Stimulated activated CD8-positive, alpha-beta memory T cell treated with anti-CD3 and anti-CD28 coated beads, Interleukin-15, amount 100 ng/mL, for 4 hours (primary cell): ENCODE data around the gene LRRC8E.

Source experiments
- DNase-seq, 2 donors: peaks; one replicate each; pipeline ENCODE4 v3.0.0-alpha.2; 2020; ENCODE audit warnings: low read depth in 2 of 2

LRRC8E gene

GRCh38 chr19:7868326-7868670 lies 20.0 kb upstream of the LRRC8E start:
- DNase-seq, result no peak

- DNase-seq, result peak; percentile 58 to 69
Measured at GRCh38 chr19:7868671-7869452, 19.4 kb upstream of the LRRC8E start.

- peak; percentile 61 to 66 for DNase-seq
Measured at GRCh38 chr19:7869453-7869909, 18.8 kb upstream of the LRRC8E start.

GRCh38 chr19:7869910-7870511 lies 18.3 kb upstream of the LRRC8E start:
- no peak for DNase-seq

- no peak for DNase-seq
Measured at GRCh38 chr19:7870571-7871436, 17.5 kb upstream of the LRRC8E start.

- DNase-seq, result peak; percentile 40 to 61
Measured at GRCh38 chr19:7871437-7872305, 16.6 kb upstream of the LRRC8E start.

- DNase-seq, result no peak
Measured at GRCh38 chr19:7872306-7873204, 15.8 kb upstream of the LRRC8E start.

GRCh38 chr19:7873304-7874075 lies 14.8 kb upstream of the LRRC8E start:
- DNase-seq, result no peak

- DNase-seq, result no peak
Measured at GRCh38 chr19:7874076-7874896, 14.0 kb upstream of the LRRC8E start, which contains the start of gene PRR36. PRR36 (minus strand) TSS chr19:7874390; CDS start chr19:7873689, 701 bp downstream.

GRCh38 chr19:7874897-7875273 lies 13.4 kb upstream of the LRRC8E start:
- no peak for DNase-seq

- no peak for DNase-seq
Measured at GRCh38 chr19:7877249-7877836, 11.0 kb upstream of the LRRC8E start.

GRCh38 chr19:7879111-7879807 lies 9.1 kb upstream of the LRRC8E start:
- no peak for DNase-seq

GRCh38 chr19:7879836-7880235 lies 8.5 kb upstream of the LRRC8E start:
- no peak for DNase-seq

GRCh38 chr19:7881910-7882309 lies 6.4 kb upstream of the LRRC8E start:
- DNase-seq, result no peak

- DNase-seq, result no peak
Measured at GRCh38 chr19:7883105-7883504, 5.2 kb upstream of the LRRC8E start.

GRCh38 chr19:7883796-7884570 lies 4.3 kb upstream of the LRRC8E start:
- no peak for DNase-seq

GRCh38 chr19:7885818-7886217 lies 2.5 kb upstream of the LRRC8E start:
- DNase-seq, result no peak
